ENCODE results near the gene ETV5.

The ETV5 gene

DNA sequence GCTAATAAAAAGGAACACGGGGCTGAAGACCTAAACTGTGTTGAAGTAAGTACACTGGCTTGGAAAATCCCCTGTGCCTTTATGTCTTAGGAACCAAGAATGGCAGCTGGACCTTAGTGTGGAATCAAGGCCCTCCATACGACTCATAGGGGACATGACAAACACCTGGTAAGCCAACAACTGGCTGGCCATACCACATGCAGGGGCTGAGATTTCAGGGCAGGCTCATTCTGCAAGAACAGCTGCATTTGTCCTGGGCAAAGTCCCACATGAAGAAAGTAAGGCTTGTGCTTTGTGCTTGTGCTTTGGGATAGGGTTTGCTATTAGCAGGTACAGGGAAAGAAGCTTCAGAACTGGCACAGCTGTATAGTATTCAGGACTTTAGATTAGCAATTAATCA, 18.0 kb downstream of the ETV5 start:
- no peak overlapping the region for H3K27ac ChIP-seq (ENCODE audit: insufficient read depth in 1 of 2, low read depth in 1 of 2, low read length in 2 of 2, poor library complexity in 1 of 2, severe bottlenecking in 2 of 2)
- ChIA-PET CTCF (interaction anchor here (1.4 kb wide), 1 partner anchor 10 kb away, joined by 4 read pairs; no protein-coding TSS in a partner anchor), POLR2A (no interaction called here)
- H3K27me3 ChIP-seq (replicated peaks in 2 of 5; ENCODE audit: control insufficient read depth in 4 of 5, insufficient read depth in 5 of 5, low read length in 4 of 5): no peaks in the 10 kb centered on the region
- H3K9me3 ChIP-seq (ENCODE audit: control extremely low read depth in 1 of 5, control insufficient read depth in 4 of 5, insufficient read depth in 2 of 5, low read depth in 1 of 5, low read length in 4 of 5): no peaks in the 10 kb centered on the region
- H3K4me3 ChIP-seq (ENCODE audit: control insufficient read depth in 1 of 7, extremely low read depth in 1 of 7, insufficient read depth in 4 of 7, low read depth in 2 of 7, low read length in 6 of 7): no peak overlapping the region
- WGBS (ENCODE audit: insufficient coverage): 97% methylated on average over 2 of the region's 2 CpGs
- no peaks in the 10 kb centered on the region for H3K36me3 ChIP-seq (ENCODE audit: control insufficient read depth in 4 of 4, insufficient read depth in 4 of 4, low read length in 3 of 4)
- no peak for DNase-seq
- peaks cover 0 to 12% (median 0%) of the 10 kb centered on the region in 4 experiments for H3K4me1 ChIP-seq (ENCODE audit: control extremely low read depth in 1 of 4, control insufficient read depth in 4 of 4, insufficient read depth in 4 of 4, low read length in 3 of 4)

DNA sequence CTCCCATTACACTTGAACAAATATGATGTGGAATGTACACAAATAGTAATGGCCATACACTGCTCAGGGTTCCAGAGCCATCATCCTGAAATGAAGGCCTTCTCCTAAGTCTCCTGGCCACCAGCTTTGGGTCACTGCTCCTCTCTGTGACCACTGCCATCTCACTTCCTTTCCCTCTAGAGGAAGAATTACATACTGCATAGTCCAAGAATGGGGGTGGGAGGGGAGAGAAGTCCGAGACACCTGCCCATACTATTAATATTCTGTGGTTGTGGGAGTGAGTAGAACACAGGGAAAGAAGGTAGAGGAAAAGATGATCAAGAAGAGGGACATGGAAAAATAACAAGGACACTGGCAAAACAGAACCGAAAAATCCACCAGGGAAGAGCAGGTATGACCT, 20.6 kb downstream of the ETV5 start:
- no peaks in the 10 kb centered on the region for H3K4me1 ChIP-seq (ENCODE audit: control extremely low read depth in 1 of 4, control insufficient read depth in 4 of 4, insufficient read depth in 4 of 4, low read length in 3 of 4)
- 86% methylated on average over 1 of the region's 2 CpGs for WGBS (ENCODE audit: insufficient coverage)
- POLR2A ChIA-PET: no interaction called here
- no peak for DNase-seq
- no peaks in the 10 kb centered on the region for H3K36me3 ChIP-seq (ENCODE audit: control insufficient read depth in 4 of 4, insufficient read depth in 4 of 4, low read length in 3 of 4)
- H3K9me3 ChIP-seq (ENCODE audit: control extremely low read depth in 1 of 5, control insufficient read depth in 4 of 5, insufficient read depth in 2 of 5, low read depth in 1 of 5, low read length in 4 of 5): no peaks in the 10 kb centered on the region
- no peaks in the 10 kb centered on the region for H3K27me3 ChIP-seq (replicated peaks in 2 of 5; ENCODE audit: control insufficient read depth in 4 of 5, insufficient read depth in 5 of 5, low read length in 4 of 5)
- CTCF ChIA-PET: interaction anchor here (0.7 kb wide), 1 partner anchor 49 kb away, joined by 3 read pairs; no protein-coding TSS in a partner anchor
- H3K4me3 ChIP-seq (ENCODE audit: control insufficient read depth in 1 of 7, extremely low read depth in 1 of 7, insufficient read depth in 4 of 7, low read depth in 2 of 7, low read length in 6 of 7): no peak overlapping the region
- no peak overlapping the region for H3K27ac ChIP-seq (ENCODE audit: insufficient read depth in 1 of 2, low read depth in 1 of 2, low read length in 2 of 2, poor library complexity in 1 of 2, severe bottlenecking in 2 of 2)

DNA sequence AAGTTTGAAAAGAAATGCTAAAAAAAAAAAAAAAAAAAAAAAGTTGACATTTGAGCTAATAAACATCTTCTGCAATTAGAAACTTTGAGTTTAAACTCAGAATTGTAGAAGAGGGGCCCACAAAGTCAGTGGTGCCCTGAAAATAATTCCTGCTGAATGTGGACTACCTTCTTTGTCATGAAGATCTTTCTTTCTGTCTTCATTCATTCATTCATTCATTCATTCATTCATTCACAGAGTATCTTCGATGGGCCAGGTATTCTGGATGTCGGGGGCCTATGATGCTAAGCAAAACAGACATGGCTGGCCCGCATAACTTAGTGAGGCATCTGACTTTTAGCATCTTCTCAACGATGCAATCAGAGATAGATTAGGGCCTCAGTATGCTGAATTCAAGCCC, 24.6 kb downstream of the ETV5 start:
- H3K4me3 ChIP-seq (ENCODE audit: control insufficient read depth in 1 of 7, extremely low read depth in 1 of 7, insufficient read depth in 4 of 7, low read depth in 2 of 7, low read length in 6 of 7): no peak overlapping the region
- DNase-seq: no peak
- WGBS (ENCODE audit: insufficient coverage): 97% methylated on average over 4 of the region's 4 CpGs

DNA sequence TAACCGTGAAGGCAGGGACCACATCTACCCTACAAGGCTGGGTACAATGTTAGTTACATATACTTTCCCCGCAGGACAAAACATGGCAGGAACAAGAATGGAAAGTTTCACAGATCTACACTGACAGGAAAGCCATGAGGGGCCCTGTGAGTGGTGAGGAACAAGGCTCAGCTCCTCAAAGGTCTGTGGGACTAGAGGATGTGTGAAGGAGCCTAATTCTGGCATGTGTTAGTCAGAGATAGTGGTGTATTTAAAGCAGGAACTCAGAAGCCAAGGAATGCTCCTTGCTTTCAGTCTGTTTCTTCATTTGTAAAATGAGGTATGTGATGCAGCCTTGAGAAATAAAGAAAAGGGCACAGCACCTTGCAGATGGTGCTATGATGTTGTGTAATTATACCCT, 25.1 kb downstream of the ETV5 start:
- no peak overlapping the region for H3K4me3 ChIP-seq (ENCODE audit: control insufficient read depth in 1 of 7, extremely low read depth in 1 of 7, insufficient read depth in 4 of 7, low read depth in 2 of 7, low read length in 6 of 7)
- H3K9me3 ChIP-seq (ENCODE audit: control extremely low read depth in 1 of 5, control insufficient read depth in 4 of 5, insufficient read depth in 2 of 5, low read depth in 1 of 5, low read length in 4 of 5): no peaks in the 10 kb centered on the region
- no peaks in the 10 kb centered on the region for H3K4me1 ChIP-seq (ENCODE audit: control extremely low read depth in 1 of 4, control insufficient read depth in 4 of 4, insufficient read depth in 4 of 4, low read length in 3 of 4)
- ChIA-PET POLR2A (no interaction called here), CTCF (interaction anchor here (1.8 kb wide), 1 partner anchor 136 kb away, joined by 5 read pairs; no protein-coding TSS in a partner anchor)
- H3K36me3 ChIP-seq (ENCODE audit: control insufficient read depth in 4 of 4, insufficient read depth in 4 of 4, low read length in 3 of 4): no peaks in the 10 kb centered on the region
- no peak overlapping the region for H3K27ac ChIP-seq (ENCODE audit: insufficient read depth in 1 of 2, low read depth in 1 of 2, low read length in 2 of 2, poor library complexity in 1 of 2, severe bottlenecking in 2 of 2)
- no peak for DNase-seq
- H3K27me3 ChIP-seq (replicated peaks in 2 of 5; ENCODE audit: control insufficient read depth in 4 of 5, insufficient read depth in 5 of 5, low read length in 4 of 5): no peaks in the 10 kb centered on the region
- WGBS (ENCODE audit: insufficient coverage): 94% methylated on average over 2 of the region's 2 CpGs

More for the DNA sequence above, 24.6 kb downstream of the ETV5 start:
- no peaks in the 10 kb centered on the region for H3K9me3 ChIP-seq (ENCODE audit: control extremely low read depth in 1 of 5, control insufficient read depth in 4 of 5, insufficient read depth in 2 of 5, low read depth in 1 of 5, low read length in 4 of 5)
- H3K36me3 ChIP-seq (ENCODE audit: control insufficient read depth in 4 of 4, insufficient read depth in 4 of 4, low read length in 3 of 4): no peaks in the 10 kb centered on the region
- CTCF ChIA-PET: interaction anchor here (1.8 kb wide), 1 partner anchor 135 kb away, joined by 5 read pairs; no protein-coding TSS in a partner anchor
- no peak overlapping the region for H3K27ac ChIP-seq (ENCODE audit: insufficient read depth in 1 of 2, low read depth in 1 of 2, low read length in 2 of 2, poor library complexity in 1 of 2, severe bottlenecking in 2 of 2)
- H3K4me1 ChIP-seq (ENCODE audit: control extremely low read depth in 1 of 4, control insufficient read depth in 4 of 4, insufficient read depth in 4 of 4, low read length in 3 of 4): no peaks in the 10 kb centered on the region
- POLR2A ChIA-PET: no interaction called here
- no peaks in the 10 kb centered on the region for H3K27me3 ChIP-seq (replicated peaks in 2 of 5; ENCODE audit: control insufficient read depth in 4 of 5, insufficient read depth in 5 of 5, low read length in 4 of 5)

DNA sequence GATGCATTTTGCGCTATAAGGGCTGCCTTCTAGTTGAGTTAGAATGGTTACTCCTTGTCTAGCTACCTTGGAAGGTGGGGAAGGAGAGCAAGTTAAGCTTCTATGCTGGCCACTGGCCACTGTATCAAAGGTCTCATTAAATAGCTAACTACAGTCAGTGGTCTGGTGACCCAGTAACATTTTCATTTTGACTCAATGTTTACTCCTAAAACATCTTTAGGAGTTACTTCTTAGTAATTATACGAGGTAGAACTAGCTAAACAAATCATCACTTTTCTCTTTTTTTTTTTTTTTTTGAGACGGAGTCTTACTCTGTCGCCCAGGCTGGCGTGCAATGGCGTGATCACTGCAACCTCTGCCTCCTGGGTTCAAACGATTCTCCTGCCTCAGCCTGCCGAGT, 26.7 kb downstream of the ETV5 start:
- H3K36me3 ChIP-seq (ENCODE audit: control insufficient read depth in 4 of 4, insufficient read depth in 4 of 4, low read length in 3 of 4): no peaks in the 10 kb centered on the region
- no peaks in the 10 kb centered on the region for H3K27me3 ChIP-seq (replicated peaks in 2 of 5; ENCODE audit: control insufficient read depth in 4 of 5, insufficient read depth in 5 of 5, low read length in 4 of 5)
- ChIA-PET POLR2A (no interaction called here), CTCF (interaction anchor here (1.3 to 1.6 kb wide), 2 partner anchors 12 to 13 kb away, joined by 3 to 6 read pairs; no protein-coding TSS in a partner anchor)
- no peak overlapping the region for H3K4me3 ChIP-seq (ENCODE audit: control insufficient read depth in 1 of 7, extremely low read depth in 1 of 7, insufficient read depth in 4 of 7, low read depth in 2 of 7, low read length in 6 of 7)
- no peak overlapping the region for H3K27ac ChIP-seq (ENCODE audit: insufficient read depth in 1 of 2, low read depth in 1 of 2, low read length in 2 of 2, poor library complexity in 1 of 2, severe bottlenecking in 2 of 2)
- no peaks in the 10 kb centered on the region for H3K4me1 ChIP-seq (ENCODE audit: control extremely low read depth in 1 of 4, control insufficient read depth in 4 of 4, insufficient read depth in 4 of 4, low read length in 3 of 4)
- no peaks in the 10 kb centered on the region for H3K9me3 ChIP-seq (ENCODE audit: control extremely low read depth in 1 of 5, control insufficient read depth in 4 of 5, insufficient read depth in 2 of 5, low read depth in 1 of 5, low read length in 4 of 5)
- WGBS (ENCODE audit: insufficient coverage): 100% methylated on average over 2 of the region's 8 CpGs
- no peak for DNase-seq

DNA sequence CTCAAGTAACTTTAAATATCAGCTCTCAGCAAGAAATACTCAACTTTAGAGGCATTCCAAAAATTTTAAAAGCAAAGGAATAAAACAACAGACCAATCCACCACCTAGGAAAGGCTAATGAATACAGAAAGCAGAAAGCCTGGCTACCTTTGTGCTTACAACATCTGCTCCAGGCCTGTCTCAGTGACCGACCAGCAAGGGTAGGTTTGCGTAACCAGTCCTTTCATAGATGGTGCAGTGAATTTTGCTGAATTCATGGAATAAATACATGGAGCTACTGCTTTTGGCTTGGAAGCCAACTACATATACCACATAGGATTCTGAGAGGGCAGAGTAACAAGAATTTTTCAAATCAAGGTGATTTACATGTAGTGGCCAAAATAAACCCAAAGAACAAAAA, 27.2 kb downstream of the ETV5 start:
- Histone ChIP-seq H3K27ac (ENCODE audit: insufficient read depth in 1 of 2, low read depth in 1 of 2, low read length in 2 of 2, poor library complexity in 1 of 2, severe bottlenecking in 2 of 2) (no peak overlapping the region), H3K4me3 (ENCODE audit: control insufficient read depth in 1 of 7, extremely low read depth in 1 of 7, insufficient read depth in 4 of 7, low read depth in 2 of 7, low read length in 6 of 7) (no peak overlapping the region), H3K4me1 (ENCODE audit: control extremely low read depth in 1 of 4, control insufficient read depth in 4 of 4, insufficient read depth in 4 of 4, low read length in 3 of 4) (no peaks in the 10 kb centered on the region), H3K36me3 (ENCODE audit: control insufficient read depth in 4 of 4, insufficient read depth in 4 of 4, low read length in 3 of 4) (no peaks in the 10 kb centered on the region), H3K9me3 (ENCODE audit: control extremely low read depth in 1 of 5, control insufficient read depth in 4 of 5, insufficient read depth in 2 of 5, low read depth in 1 of 5, low read length in 4 of 5) (no peaks in the 10 kb centered on the region), H3K27me3 (replicated peaks in 2 of 5; ENCODE audit: control insufficient read depth in 4 of 5, insufficient read depth in 5 of 5, low read length in 4 of 5) (no peaks in the 10 kb centered on the region)
- WGBS (ENCODE audit: insufficient coverage): 80% methylated on average over 1 of the region's 2 CpGs
- POLR2A ChIA-PET: no interaction called here
- no peak for DNase-seq
- CTCF ChIA-PET: interaction anchor here (1.3 to 1.6 kb wide), 2 partner anchors 11 to 14 kb away, joined by 3 to 6 read pairs; no protein-coding TSS in a partner anchor

DNA sequence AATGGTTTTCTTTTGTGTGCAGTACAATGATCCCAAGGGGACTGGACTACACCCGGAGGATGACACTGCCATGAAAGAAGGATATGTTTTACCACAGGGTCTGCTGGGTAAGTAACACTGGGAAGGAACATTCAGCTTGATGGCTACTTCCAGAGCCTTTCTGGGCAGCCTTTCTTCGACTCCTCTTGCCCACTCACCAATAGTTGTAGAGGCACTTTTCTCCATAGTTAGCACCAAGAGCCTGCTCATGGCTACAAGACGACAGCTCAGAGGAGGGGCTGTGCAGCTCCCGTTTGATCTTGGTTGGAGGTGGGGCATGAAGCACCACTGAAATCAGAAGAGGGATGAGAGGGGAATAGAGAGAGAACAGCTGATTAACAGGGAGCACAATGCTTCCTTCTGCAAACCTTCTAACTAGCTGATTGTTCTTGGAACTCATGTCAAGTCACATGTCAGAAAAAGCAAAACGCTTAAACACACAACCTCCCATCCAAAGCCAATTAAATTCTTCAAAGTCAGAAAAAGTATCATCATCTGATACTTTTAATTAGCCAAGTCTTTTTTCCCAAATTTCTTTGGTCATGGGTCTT, 27.9 kb downstream of the ETV5 start:
- no peak overlapping the region for H3K27ac ChIP-seq (ENCODE audit: insufficient read depth in 1 of 2, low read depth in 1 of 2, low read length in 2 of 2, poor library complexity in 1 of 2, severe bottlenecking in 2 of 2)
- CTCF ChIA-PET: interaction anchor here (1.1 to 1.6 kb wide), 3 partner anchors 11 to 21 kb away, joined by 3 to 6 read pairs (median 3); no protein-coding TSS in a partner anchor
- H3K27me3 ChIP-seq (replicated peaks in 2 of 5; ENCODE audit: control insufficient read depth in 4 of 5, insufficient read depth in 5 of 5, low read length in 4 of 5): no peaks in the 10 kb centered on the region
- 90% methylated on average over 3 of the region's 5 CpGs for WGBS (ENCODE audit: insufficient coverage)
- POLR2A ChIA-PET: no interaction called here
- H3K4me3 ChIP-seq (ENCODE audit: control insufficient read depth in 1 of 7, extremely low read depth in 1 of 7, insufficient read depth in 4 of 7, low read depth in 2 of 7, low read length in 6 of 7): no peak overlapping the region
- no peak for DNase-seq
- H3K9me3 ChIP-seq (ENCODE audit: control extremely low read depth in 1 of 5, control insufficient read depth in 4 of 5, insufficient read depth in 2 of 5, low read depth in 1 of 5, low read length in 4 of 5): no peaks in the 10 kb centered on the region
- no peaks in the 10 kb centered on the region for H3K4me1 ChIP-seq (ENCODE audit: control extremely low read depth in 1 of 4, control insufficient read depth in 4 of 4, insufficient read depth in 4 of 4, low read length in 3 of 4)
- no peaks in the 10 kb centered on the region for H3K36me3 ChIP-seq (ENCODE audit: control insufficient read depth in 4 of 4, insufficient read depth in 4 of 4, low read length in 3 of 4)
